GM19468 (cell line): ENCODE results near the gene A3GALT2.

Source experiments
- ATAC-seq: cut with Tn5 transposase; IDR thresholded peaks from one replicate; pipeline ENCODE4 v1.9.1; 2021; ENCODE audit warnings: mild to moderate bottlenecking, moderate library complexity, moderate number of reproducible peaks; ENCODE audit not compliant: unreplicated experiment; ENCODE audit errors: extremely low read depth

Gene A3GALT2

DNA sequence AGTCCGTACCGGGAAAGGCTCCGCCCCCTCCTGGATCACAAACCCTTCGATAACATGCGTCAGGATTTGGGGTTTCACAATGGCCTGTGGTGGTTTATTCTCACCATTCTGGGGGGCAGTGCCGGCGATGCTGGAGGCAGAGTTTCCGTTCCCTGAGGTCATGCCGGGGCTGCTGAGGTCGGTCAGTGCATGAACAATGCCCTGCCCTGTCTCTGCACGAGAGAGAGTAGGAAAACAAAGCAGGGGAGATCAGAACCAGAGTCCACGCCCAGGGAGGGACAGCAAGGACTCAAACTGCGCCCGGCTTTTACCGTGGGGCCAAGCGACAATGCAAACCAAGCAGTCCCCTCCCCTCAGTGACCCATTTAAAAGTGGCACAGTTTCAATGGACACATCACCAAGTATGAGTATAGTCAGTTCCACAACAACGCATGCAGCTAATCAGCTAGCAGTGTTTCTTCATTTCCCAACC lies 13.2 kb upstream of the A3GALT2 start:
- ATAC-seq = no peak

DNA sequence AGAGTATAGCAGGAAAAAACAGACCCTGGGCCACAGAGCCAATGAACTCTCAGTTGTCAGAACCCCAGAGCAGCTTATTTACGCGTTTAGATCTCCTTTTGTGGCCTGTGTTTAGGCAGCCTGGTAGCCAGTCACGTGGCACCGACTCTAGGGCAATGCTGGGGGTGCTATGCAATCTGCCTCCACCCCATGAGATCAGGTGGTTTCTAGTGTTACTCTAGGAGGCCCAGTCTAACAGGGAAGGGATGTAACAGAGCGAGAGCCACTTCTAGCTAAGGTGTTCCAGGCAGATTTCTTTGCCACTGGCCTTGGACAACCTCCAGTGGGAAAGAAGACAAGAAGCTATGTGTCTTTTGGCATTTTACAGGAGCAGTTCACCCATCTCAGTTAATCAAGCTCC lies 12.0 kb upstream of the A3GALT2 start:
- no peak for ATAC-seq

DNA sequence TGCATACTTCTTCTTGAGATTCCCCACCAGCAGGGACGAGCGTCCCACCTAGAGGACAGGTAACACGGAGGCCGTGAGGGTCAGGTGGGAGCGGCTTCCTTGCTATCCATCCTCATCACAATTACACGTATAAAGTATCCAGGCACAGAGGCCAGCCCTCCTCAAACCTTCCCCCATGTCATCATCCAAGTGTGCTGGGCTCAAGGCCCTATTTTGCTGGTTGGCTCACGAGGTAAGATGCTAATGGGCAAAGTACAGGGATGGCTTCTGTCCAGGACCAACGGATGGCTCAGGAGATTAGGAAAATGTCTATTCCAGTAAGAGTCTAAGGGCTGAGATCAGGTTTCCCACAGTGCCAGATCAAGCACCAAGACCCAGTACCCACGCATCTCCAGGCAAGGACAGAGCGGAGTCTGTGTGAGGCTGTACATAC lies 11.5 kb upstream of the A3GALT2 start:
- ATAC-seq = no peak

DNA sequence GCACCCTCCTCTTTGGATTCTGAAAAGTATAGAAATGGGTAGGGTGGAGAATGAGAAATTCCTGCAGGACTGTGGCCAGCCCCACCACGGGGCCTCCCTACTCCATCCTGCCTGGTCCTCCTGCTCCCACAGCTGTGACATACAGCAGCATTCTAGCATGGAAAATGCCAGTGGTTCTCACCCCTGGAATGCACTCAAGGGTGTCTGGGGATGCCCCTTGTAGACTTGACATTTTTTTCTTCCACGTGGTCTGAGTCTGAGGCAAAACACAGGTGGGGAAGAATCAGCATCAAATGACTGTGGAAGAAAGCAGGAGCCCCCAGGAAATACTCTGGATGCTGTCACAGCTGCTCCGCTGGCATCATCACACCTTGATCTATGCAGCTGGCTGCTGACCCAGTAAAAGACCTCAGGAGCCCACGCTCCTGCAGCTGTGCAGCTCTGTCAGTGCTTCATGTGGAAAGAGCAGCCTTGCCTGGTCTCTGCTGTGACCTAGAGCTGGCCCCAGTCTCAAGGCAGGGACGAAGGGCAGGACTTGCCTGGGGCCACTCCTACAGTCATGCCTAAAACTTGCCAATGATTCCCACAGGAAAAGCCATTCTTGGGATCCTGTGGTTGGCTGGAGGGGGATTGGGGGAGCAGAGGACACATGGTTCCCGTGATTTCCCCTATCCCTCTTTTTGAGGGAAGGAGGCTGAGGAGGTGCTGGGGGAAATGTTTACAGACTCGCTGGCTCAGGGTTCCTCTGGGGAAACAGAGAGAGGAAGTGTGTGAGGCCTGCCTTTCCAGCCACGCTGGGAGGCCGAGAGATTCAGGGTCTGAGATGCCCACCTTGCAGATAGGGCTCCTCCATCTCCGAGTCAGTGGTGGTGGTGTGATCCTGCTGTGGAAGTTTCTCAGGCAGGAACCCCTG lies 10.8 kb upstream of the A3GALT2 start:
- ATAC-seq = no peak

DNA sequence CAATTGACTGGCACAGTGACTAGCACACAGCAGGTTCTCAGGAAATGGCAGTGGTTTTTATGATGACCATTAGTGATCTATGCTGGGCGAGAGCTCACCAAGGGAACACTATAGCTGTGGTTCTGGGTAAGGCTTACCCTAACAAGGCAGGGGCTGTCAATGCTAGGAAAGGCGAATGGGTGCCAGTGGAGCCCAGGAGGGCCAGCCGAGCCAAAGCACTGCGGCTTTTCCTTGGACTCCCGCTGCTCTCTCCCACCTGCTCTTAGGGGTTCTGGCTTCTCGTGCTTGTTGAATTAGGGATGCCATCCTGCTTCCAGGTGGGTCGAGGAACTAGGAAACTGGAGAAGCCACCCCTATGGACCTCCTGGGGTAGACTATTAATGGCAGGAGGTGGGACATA lies 10.0 kb upstream of the A3GALT2 start:
- no peak for ATAC-seq

DNA sequence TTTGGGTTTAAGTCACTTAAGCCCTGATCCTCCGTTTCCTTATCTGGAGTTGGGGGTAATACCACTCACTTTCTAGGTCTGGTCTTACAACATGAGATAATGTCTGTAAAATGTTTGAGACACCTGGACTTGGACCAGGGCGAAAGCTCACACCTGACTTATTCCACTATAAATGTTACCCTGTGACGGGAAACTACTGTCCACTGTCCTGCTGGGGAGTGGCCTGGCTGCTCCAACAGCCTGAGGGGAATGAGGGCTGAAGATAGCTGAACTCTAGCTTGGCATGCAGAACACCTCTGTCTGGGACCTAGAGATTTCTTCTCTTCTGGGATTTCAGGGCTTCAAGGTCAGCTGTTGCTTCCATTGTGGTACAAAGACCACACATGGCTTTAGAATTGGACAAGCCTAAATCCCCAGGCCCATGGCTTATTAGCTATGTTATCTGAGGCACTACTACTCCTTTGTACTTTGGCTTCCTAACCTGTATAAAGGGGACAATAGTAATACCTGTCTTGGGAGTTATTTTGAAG lies 9.5 kb upstream of the A3GALT2 start:
- no peak for ATAC-seq

DNA sequence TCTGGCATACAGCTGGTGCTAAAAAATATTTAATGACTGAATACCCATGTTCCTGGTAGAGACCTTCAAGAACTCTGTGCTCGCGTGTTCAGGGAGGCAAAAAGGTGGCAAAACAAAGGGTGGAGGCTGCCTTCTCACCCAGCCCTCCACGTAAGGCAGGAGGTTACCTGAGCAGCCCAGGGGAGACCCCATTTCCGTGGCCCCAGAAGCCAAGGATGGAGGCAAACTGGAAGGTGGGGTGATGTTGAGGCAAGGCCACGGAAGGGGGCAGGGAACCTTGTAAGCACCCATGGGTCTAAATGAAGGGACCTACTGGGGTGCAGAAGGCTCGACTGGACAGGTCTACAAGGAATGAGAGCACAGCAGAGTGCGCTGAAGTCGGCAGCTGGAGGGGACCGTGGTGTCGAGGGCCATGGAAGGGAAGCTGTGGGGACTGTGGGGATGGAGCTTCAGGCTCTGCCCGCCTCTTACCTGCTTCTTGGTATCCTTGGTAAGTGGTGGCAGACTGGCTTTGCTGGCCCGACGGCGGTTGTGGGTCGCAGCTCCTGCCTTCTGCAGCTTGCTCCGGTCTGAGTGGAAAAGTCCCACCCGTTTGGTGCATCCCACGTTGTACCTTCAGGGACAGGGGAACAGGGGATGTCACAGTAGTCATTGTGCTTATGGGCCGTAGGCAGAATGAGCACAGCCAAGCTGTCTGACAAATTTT lies 8.9 kb upstream of the A3GALT2 start:
- no peak for ATAC-seq

DNA sequence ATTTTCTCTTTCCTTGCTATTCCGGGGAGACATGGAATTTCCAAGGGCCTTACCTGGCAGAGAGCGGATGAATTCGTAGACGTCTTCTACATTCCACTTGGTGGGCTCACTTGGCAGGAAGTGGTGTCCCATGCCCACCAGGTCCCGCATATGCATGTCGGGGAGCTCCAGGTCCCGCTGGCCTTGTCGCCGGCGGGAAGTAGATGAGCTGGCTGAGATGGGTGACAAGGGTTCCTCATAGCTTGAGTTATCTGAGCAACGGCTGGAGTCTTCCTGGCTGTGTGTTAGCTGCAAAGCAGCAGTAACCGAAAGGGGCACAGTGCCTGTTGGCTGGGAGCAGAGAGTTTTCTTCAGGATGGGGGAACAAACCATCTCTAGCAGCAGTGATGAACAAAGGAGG lies 7.9 kb upstream of the A3GALT2 start:
- no peak for ATAC-seq

DNA sequence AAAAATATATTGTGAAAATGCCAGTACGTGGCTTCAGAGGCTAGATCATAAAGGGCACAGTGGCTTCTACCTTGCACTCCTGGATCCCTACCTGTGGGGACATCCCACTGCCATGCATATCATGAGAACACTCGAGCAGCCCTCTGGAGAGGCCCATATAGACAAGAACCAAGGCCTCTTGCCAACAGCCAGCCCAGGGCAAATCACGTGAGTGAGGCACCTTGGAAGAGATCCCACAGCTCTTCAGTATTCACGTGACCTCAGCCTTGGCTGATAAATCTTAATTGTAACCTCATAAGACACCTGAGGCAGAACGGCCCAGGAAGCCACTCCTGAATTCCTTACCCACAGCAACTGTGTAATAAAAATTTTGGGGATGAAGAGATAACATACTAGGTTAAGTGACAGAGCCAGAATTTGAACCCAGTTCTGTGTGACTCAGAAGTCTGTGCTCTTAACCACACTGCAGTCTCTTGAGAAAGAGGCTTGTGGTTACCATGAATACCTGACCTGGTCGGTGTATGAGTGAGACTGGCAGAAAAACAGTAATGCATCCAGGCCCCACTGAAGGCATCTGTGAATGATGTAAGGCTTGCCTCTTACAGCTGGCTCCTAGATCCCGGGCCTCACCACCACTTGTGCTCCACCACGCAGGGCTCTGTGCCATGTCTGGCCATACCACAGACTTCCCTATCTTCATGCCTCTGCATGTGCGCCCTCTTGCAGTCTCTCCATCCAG lies 6.9 kb upstream of the A3GALT2 start:
- ATAC-seq = no peak

DNA sequence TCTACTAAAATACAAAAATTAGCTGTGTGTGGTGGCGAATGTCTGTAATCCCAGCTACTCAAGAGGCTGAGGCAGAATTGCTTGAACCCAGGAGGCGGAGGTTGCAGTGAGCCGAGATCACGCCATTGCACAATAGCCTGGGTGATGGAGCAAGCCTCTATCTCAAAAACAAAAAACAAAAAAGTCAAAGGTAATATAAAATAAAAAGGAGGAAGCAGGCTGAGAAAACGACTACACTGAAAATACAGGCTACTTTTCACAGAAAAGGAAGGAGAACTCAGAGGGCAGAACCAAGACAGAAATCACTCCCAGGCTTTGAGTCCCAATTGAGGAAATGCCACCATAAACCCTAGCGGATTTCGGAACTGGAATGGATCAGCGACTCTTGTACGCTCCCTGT lies 5.9 kb upstream of the A3GALT2 start:
- no peak for ATAC-seq

DNA sequence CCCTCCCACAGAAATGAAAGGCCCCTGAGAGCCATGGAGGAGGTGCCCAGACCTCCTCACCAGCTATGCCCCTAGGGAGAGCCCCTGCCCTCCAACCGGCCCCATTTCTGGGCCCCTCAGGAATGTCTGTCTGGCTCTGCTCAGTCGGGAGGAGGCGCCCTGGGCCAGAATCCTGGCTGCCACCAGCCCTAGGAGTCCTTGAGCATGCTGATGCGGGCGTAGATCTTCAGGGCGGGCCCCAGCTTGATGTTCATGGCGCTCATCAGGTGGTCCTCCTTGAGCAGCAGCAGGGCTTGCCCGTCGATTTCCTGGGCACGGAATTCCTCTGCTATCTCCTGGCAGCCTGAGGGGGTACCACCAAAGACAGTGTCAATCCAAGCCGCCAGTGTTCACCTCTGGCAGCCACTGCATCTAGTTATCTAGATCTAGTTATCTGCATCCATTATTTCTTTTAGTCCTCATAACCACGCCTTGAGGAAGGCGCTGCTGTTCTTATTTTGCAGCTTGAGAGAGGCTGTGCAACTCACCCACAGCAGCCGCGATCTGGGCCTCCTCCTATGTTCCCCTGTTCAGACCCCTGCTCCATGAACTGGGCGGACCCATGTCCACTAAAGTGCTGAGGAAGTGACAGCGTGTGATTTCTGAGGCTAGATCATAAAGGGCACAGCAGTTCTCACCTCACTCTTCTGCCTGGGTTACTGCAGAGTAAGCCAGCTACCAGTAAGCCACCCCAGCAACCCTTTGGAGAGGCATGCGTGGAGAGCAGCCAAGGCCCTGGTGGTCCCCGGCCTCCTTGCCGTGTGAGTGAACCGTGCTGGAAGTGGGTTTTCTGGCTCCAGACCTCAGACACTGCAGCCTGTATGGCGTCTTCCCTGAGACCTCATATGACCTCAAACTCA lies 4.0 kb upstream of the A3GALT2 start:
- ATAC-seq = no peak

DNA sequence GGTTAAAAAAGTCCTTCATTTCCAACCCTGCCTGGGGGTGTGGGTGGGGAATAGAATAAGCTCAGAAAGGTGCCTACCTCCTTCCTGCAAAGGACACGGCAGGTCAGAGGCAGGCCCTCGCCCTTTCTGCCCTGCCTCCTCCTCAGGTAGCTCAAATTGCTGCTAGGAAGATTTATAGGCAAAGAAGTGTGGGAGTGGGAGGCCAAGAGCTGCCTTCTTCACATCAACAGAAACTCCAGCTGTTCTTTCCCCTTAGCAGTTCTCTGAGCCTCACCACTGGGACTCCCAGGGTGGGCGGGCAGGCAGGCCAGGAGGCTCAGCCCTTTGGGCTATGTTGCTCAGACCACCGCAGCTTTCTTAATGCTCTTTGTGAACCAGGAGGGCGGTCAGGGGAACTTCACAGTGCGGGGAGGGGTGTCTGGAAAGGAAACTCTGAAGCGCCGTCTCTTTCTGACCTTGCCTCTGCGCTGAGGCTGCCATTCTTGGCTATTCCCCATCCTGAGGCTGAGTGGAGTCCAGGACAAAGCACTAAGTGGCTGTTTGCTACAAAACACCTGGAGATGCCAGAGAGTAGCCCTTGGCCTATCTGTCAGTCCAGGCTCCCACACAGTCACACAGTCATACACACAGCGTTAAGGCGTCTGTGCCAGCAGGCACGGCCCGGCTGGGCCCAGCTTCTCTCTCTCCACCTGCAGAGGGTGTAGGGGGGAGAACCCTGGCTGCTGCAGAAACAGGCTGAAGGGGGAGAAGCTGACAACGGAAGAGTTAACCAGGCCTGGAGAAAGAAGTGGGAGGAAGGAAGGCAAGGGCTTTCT lies 3.0 kb upstream of the A3GALT2 start:
- no peak for ATAC-seq

DNA sequence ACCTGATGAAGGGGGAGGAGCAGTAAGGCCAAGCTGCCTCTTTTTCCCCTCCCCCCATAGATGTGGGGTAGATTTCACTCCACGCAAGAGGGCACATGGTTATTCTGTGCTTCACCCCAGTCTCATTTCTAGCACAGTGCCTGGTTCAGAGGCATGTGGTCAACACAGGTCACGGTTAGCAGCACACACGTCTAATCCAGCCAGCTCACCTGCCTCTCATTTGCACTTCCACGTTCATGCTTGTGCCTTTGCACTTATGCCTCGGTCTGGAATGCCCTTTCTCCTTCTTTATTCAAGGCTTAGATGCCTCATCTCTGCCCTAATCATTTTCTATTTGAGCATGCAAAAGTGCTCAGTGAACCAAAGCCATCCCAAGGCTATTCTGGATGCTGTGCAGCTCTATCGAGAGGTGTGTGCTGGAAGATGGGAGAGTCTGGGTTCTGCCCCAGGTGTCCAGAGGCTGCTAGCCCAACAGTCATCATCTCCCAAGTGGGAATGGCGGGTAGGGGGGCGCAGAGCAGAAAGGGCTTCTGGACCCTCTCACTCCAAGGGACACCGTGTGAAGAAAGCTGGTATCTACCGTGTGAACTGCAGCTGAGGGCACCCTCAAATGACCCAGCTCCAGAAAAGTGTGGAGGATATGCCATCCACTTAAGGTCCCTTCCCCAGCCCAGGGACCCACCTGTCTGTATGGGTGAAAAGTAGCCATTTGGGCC lies 2.1 kb upstream of the A3GALT2 start:
- no peak for ATAC-seq

DNA sequence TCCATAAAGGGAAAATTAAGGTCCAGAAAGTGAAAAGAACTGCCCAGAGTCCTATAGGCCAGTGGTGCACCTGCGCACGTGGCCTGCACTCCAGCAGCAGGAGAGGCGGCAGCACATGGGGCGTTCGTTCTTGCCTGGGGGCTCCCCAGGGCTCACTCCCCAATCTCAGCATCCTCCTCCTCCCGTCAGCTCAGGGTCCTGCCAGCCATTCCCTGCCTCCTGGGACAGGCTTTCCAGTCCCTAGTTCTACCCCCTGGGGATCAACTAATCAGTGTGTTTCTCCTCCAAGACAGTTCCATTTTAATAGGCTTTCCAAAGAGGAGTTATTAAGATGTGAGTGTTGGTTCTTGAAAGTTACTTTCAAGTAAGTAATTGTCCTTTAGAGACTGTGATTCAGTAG lies 1.2 kb upstream of the A3GALT2 start:
- ATAC-seq = no peak

DNA sequence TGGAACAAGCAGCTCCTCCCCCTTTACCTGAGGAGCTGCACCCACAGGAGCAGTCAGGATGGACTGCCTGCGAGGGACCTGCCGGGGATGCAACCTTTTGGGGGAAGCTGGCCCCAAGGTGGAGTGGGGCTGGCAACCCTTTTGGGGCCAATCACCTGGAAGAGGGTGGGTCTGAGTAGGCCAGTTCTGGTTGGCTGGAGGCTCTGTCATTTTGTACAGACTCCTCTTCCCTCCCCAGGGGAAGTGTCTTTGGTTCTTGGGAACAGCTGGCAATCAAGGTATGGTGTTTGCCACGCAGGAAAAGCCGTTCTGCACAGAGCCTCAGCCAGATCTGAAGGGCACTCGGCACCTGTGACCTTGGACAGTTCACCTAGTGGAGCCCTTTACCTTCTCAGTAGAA lies 280 bp upstream of the A3GALT2 start:
- no peak for ATAC-seq

DNA sequence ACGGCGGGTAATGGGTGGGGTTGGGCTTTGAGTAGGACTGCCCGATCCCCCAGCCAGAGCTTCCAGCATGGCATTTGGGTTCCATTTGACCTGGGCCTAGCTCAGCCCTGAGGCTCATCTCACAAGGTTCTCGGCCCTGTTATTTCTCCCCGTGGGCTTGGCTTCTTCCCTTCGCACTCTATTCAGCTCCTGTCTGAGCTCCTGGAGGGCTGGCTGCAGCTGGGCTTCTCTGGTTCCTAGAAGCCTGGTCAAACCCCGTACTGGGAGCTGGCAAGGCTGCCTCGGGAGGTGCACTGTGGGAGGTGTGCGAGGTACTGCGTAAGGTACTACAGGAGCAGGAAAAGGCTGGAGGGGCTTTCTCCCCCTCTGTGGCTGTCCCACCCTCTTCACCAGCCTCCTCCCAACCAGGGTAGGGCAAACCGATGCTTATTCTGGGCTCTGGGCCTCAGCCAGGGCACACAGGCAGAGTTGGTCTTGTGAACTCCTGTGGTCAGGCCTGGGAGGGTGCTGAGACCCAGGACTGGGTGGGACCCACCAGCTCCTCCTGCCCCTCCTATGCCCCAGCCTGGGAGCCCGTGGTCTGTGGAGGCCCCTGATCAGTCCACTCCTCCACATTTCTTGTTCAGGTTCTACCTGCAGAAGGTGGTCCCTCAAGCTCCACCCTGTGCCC lies 814 bp downstream of the A3GALT2 start:
- no peak for ATAC-seq

DNA sequence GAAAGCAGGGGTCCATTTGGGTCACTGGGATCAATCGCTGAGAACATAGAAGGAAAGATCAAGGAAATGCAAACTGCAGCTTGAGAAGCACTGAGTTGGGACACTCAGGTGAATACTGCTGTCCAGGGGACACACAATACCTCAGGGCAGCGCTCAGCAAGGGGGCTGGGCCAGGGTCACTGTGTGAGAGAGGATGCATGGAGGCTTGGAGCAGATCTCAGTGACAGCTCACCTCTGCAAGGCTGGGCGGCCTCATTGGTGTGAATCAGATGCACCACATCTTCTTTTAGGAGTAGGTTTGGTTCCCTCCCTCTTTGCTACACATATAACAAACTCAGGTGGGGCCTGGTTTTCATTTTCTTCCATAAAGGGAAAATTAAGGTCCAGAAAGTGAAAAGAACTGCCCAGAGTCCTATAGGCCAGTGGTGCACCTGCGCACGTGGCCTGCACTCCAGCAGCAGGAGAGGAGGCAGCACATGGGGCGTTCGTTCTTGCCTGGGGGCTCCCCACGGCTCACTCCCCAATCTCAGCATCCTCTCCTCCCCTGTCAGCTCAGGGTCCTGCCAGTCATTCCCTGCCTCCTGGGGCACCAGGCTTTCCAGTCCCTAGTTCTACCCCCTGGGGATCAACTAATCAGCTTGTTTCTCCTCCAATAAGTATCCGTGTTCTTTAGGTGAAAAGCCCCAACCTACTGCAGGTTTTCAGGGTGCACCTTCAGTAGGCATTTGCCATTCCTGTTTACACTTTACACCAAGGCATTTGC lies 1.5 kb downstream of the A3GALT2 start:
- ATAC-seq = no peak
